Progenitor cell of endocrine pancreas (in vitro differentiated cells): Measurements from ENCODE around the gene BMPR2. TPM values are rescaled to one million over a fixed set of nuclear protein-coding genes. Genes with fewer than 3 reads are reported as not detected.
A peak's percentile ranks its signal among the peaks of the same experiment; 100 is the strongest.
"Not testable (repeated sequence)": the region's sequence is repeated elsewhere in the genome, so short reads cannot be mapped to it uniquely, and the experiment has no call there.

Source experiments
- DNase-seq: peaks from one replicate; pipeline ENCODE4 v3.0.0; 2021; ENCODE audit warnings: low spot score; ENCODE audit not compliant: unreplicated experiment
- H3K27ac Mint-ChIP-seq: 2 replicates; pipeline ENCODE4 v1.8.0; 2021; ENCODE audit warnings: mild to moderate bottlenecking, moderate library complexity, mixed read lengths
- H3K27me3 Mint-ChIP-seq: 2 replicates; pipeline ENCODE4 v1.8.0; 2021; ENCODE audit warnings: mixed read lengths
- H3K36me3 Mint-ChIP-seq: 2 replicates; pipeline ENCODE4 v1.8.0; 2022; ENCODE audit warnings: mixed read lengths; ENCODE audit not compliant: insufficient read depth
- H3K4me1 Mint-ChIP-seq: 2 replicates; pipeline ENCODE4 v1.8.0; 2021; ENCODE audit warnings: low read depth, mixed read lengths
- H3K4me3 Mint-ChIP-seq: 2 replicates; pipeline ENCODE4 v1.8.0; 2021; ENCODE audit warnings: low read depth, mild to moderate bottlenecking, moderate library complexity, mixed read lengths
- H3K9me3 Mint-ChIP-seq: 2 replicates; pipeline ENCODE4 v1.8.0; 2021; ENCODE audit warnings: low read depth, mixed read lengths
- CTCF ChIP-seq: fragments of 200-600 bp; sonication (generic); IDR thresholded peaks from one replicate; pipeline ENCODE4 v1.5.0; 2021; ENCODE audit warnings: antibody characterized with exemption, mild to moderate bottlenecking; ENCODE audit not compliant: unreplicated experiment
- total RNA-seq: library from RNA; stranded (reverse); gene quantifications from 2 replicates; pipeline ENCODE4 v1.2.1, GENCODE V29; 2021

BMPR2 gene
- total RNA-seq, 1 donor from 2014 or later = 36.7 TPM

GRCh38 chr2:202521470-202521869 is 145.3 kb downstream of the BMPR2 start:
- Mint-ChIP-seq H3K36me3 (peaks cover 37% of the 10 kb centered on the region), H3K27me3 (no peaks in the 10 kb centered on the region), H3K4me3 (no peak overlapping the region), H3K4me1 (no peaks in the 10 kb centered on the region), H3K27ac (no peak overlapping the region), H3K9me3 (no peaks in the 10 kb centered on the region)
- DNase-seq = no peak
- no peak for TF ChIP-seq CTCF

DNA sequence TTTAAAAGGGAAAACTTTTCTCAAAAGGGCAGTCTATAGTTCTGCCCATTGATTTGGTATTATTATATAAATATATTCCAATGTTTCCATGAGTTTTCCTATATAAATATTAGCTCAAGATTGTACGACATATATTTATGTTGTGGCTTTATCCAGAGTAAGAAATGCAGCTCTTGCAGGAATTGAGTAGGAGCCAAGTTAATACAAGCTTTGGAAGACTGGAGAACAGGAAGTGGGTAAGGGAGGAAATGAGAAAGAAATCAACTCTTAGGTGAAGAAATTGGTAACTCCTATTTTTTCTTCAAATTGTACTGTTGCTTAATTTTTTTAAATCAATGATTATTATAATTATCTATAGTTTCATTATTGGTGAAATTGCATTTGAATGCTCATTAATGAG is 153.3 kb downstream of the BMPR2 start:
- H3K4me3 Mint-ChIP-seq = no peak overlapping the region
- no peak overlapping the region for H3K27ac Mint-ChIP-seq
- DNase-seq = no peak
- H3K9me3 Mint-ChIP-seq = no peaks in the 10 kb centered on the region
- TF ChIP-seq CTCF = no peak
- peaks cover 4% of the 10 kb centered on the region for H3K4me1 Mint-ChIP-seq
- H3K36me3 Mint-ChIP-seq = peaks cover 23% of the 10 kb centered on the region
- no peaks in the 10 kb centered on the region for H3K27me3 Mint-ChIP-seq

DNA sequence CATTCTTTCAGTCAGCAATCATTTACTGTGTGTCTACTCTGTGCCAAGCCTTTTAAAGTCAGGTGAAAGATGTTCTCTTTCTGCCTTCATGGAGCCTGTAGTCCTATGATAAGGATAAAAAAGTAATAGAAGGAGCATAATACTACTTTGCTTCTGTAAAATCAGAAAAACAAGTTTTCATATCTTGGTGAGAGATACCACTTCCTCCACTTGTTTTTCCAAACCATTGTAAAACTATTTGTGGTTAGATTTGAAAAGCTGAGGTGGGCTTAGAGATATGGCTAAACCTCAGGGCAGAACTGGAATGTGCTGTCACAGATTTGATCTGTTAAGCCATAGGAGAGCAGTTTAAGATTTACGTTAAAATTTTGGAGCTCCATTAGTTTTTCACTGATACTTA is 153.9 kb downstream of the BMPR2 start:
- Mint-ChIP-seq H3K27ac (peak overlapping the region; percentile 41), H3K36me3 (peaks cover 22% of the 10 kb centered on the region), H3K9me3 (no peaks in the 10 kb centered on the region), H3K4me1 (peaks cover 4% of the 10 kb centered on the region), H3K27me3 (no peaks in the 10 kb centered on the region), H3K4me3 (no peak overlapping the region)
- no peak for TF ChIP-seq CTCF
- no peak for DNase-seq

GRCh38 chr2:202535290-202535689 is 159.2 kb downstream of the BMPR2 start:
- not testable (repeated sequence) for H3K4me3 Mint-ChIP-seq, H3K4me1 Mint-ChIP-seq, DNase-seq, H3K27me3 Mint-ChIP-seq, H3K27ac Mint-ChIP-seq, H3K9me3 Mint-ChIP-seq
- H3K36me3 Mint-ChIP-seq = peaks cover 21% of the 10 kb centered on the region

DNA sequence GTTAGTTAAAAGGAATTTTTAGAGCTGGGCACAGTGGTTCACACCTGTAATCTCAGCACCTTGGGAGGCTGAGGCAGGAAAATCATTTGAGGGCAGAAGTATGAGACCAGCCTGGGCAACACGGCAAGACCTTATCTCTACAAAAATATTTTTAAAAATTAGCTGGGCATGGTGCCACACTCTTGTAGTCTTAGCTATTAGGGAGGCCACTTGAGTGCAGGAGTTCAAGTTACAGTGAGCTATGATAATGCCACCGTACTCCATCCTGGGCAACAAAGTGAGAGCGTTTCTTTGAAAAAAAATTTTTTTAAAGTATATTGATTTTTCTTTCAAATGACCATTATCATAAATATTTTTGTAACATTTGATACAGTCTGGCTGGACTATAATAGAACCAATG is 165.0 kb downstream of the BMPR2 start:
- DNase-seq = no peak
- Mint-ChIP-seq H3K4me1 (no peaks in the 10 kb centered on the region), H3K27ac (no peak overlapping the region), H3K4me3 (no peak overlapping the region), H3K9me3 (no peaks in the 10 kb centered on the region), H3K27me3 (no peaks in the 10 kb centered on the region), H3K36me3 (peaks cover 8% of the 10 kb centered on the region)
- TF ChIP-seq CTCF = no peak

GRCh38 chr2:202542142-202542541 is 166.0 kb downstream of the BMPR2 start:
- no peak for TF ChIP-seq CTCF
- Mint-ChIP-seq H3K27ac (no peak overlapping the region), H3K36me3 (peaks cover 8% of the 10 kb centered on the region), H3K4me1 (no peaks in the 10 kb centered on the region), H3K27me3 (no peaks in the 10 kb centered on the region), H3K9me3 (no peaks in the 10 kb centered on the region), H3K4me3 (no peak overlapping the region)
- no peak for DNase-seq
